Endothelial cell of umbilical vein (primary cell): ENCODE results near the gene PCDH15. TPM values are rescaled to one million over a fixed set of nuclear protein-coding genes. Genes with fewer than 3 reads are reported as not detected.

Experiments used
- BruUV-seq: library from RNA; stranded (reverse); fragments of 400-500 nt; replicated peaks from 2 replicates; lab custom pipeline; 2021; lab: Mats Ljungman, UMichigan
- CTCF ChIA-PET: fragments of 300-600, 350-600 bp; sonication (Branson Sonifier 250); formaldehyde crosslinking; loops from one replicate; lab custom pipeline; 2021; ENCODE audit warnings: antibody characterized with exemption, inconsistent platforms; lab: Charles Lee
- POLR2A ChIA-PET: fragments of 300-600, 350-600 bp; sonication (Branson Sonifier 250); formaldehyde crosslinking; loops from one replicate; lab custom pipeline; 2021; ENCODE audit warnings: antibody characterized with exemption, inconsistent platforms; lab: Charles Lee
- DNase-seq: peaks from one replicate; pipeline ENCODE4 v3.0.0-alpha.2; 2011; ENCODE audit warnings: low read depth, low spot score
- FAIRE-seq: peaks from 2 replicates; lab custom pipeline; 2011; peaks lifted over from hg19 to GRCh38; lab: Jason Lieb, UNC
- H2AFZ ChIP-seq: 2 replicates; pipeline ENCODE4 v1.6.0; 2012; ENCODE audit warnings: low read depth, low read length, control low read depth, inconsistent platforms
- H3K27ac ChIP-seq: 2 replicates; pipeline ENCODE4 v1.5.1; 2011; ENCODE audit warnings: low read depth, mild to moderate bottlenecking, control low read depth, low read length, moderate library complexity; ENCODE audit not compliant: insufficient read depth
- H3K27me3 ChIP-seq, 2 experiments: 2 replicates each; pipeline versions ENCODE4 v1.6.0 to v1.6.1; 2011; ENCODE audit warnings: low read length in 2 of 2, mixed read lengths in 1 of 2; ENCODE audit not compliant: control insufficient read depth in 2 of 2, insufficient read depth in 2 of 2
- H3K36me3 ChIP-seq, 2 experiments: 2 replicates in 1 of 2; 3 replicates in 1 of 2; pipeline ENCODE4 v1.5.1; 2011; ENCODE audit warnings: low read length in 2 of 2, mild to moderate bottlenecking in 1 of 2, moderate library complexity in 1 of 2; ENCODE audit not compliant: control insufficient read depth in 2 of 2, insufficient read depth in 2 of 2; ENCODE audit errors: extremely low read depth in 1 of 2
- H3K4me1 ChIP-seq: 3 replicates; pipeline ENCODE4 v1.5.1; 2011; ENCODE audit warnings: mild to moderate bottlenecking, low read length; ENCODE audit not compliant: control insufficient read depth, insufficient read depth; ENCODE audit errors: extremely low read depth
- H3K4me2 ChIP-seq: 2 replicates; pipeline ENCODE4 v1.6.1; 2011; ENCODE audit warnings: low read length, control low read depth, mixed read lengths; ENCODE audit not compliant: insufficient read depth
- H3K4me3 ChIP-seq, 3 experiments: fragments of 200-600 bp in 1 of 3; sonication (generic), shearing (Covaris generic) in 1 of 3; replicated peaks in 1 of 3; 2 replicates each; pipeline ENCODE4 v1.5.1; 2011 to 2016; ENCODE audit warnings: control low read depth in 3 of 3, low read length in 3 of 3, mild to moderate bottlenecking in 2 of 3, inconsistent platforms in 1 of 3, low read depth in 1 of 3, moderate library complexity in 1 of 3; ENCODE audit not compliant: insufficient read depth in 1 of 3
- H3K79me2 ChIP-seq: 2 replicates; pipeline ENCODE4 v1.6.0; 2012; ENCODE audit warnings: low read length, inconsistent platforms; ENCODE audit not compliant: control insufficient read depth, insufficient read depth
- H3K9ac ChIP-seq: replicated peaks from 2 replicates; pipeline ENCODE3; 2011; ENCODE audit warnings: low read length, control low read depth; ENCODE audit not compliant: insufficient read depth; ENCODE audit errors: extremely low read depth
- H3K9me1 ChIP-seq: replicated peaks from 3 replicates; pipeline ENCODE4 v1.6.0; 2011; ENCODE audit warnings: mild to moderate bottlenecking, low read length; ENCODE audit not compliant: control insufficient read depth, insufficient read depth; ENCODE audit errors: extremely low read depth
- H3K9me3 ChIP-seq: replicated peaks from 2 replicates; pipeline ENCODE4 v1.5.1; 2012; ENCODE audit warnings: low read length, inconsistent platforms; ENCODE audit not compliant: control insufficient read depth, insufficient read depth
- H4K20me1 ChIP-seq: replicated peaks from 2 replicates; pipeline ENCODE3; 2011; ENCODE audit warnings: mild to moderate bottlenecking, low read length; ENCODE audit not compliant: control insufficient read depth, insufficient read depth; ENCODE audit errors: extremely low read depth
- CTCF ChIP-seq, 2 donors: IDR thresholded peaks; 1 replicate in 1 of 2; 2 replicates in 1 of 2; pipeline ENCODE4 v1.5.1; 2011; ENCODE audit warnings: low read length in 2 of 2, mild to moderate bottlenecking in 2 of 2, moderate library complexity in 2 of 2, control low read depth in 1 of 2, inconsistent platforms in 1 of 2, low read depth in 1 of 2; ENCODE audit not compliant: insufficient read depth in 1 of 2; ENCODE audit errors: extremely low read depth in 1 of 2
- EZH2 ChIP-seq: IDR thresholded peaks from 2 replicates; pipeline ENCODE4 v1.6.1; 2012; ENCODE audit warnings: borderline replicate concordance, low read depth, mild to moderate bottlenecking, moderate library complexity, low read length, inconsistent platforms; ENCODE audit not compliant: severe bottlenecking
- FOS ChIP-seq: IDR thresholded peaks from 2 replicates; pipeline ENCODE4 v1.6.1; 2011; ENCODE audit warnings: mild to moderate bottlenecking, low read length, moderate library complexity, borderline replicate concordance; ENCODE audit not compliant: insufficient read depth
- GATA2 ChIP-seq: IDR thresholded peaks from 2 replicates; pipeline ENCODE4 v1.7.0; 2011; ENCODE audit warnings: low read depth, mild to moderate bottlenecking, moderate library complexity, mixed read lengths, low read length; ENCODE audit not compliant: insufficient read length, insufficient read depth
- JUN ChIP-seq: IDR thresholded peaks from 2 replicates; pipeline ENCODE4 v1.6.1; 2011; ENCODE audit warnings: borderline replicate concordance, low read depth; ENCODE audit not compliant: insufficient read length, insufficient read depth
- MYC ChIP-seq: IDR thresholded peaks from one replicate; pipeline ENCODE4 v1.6.1; 2011; ENCODE audit warnings: mild to moderate bottlenecking, low read depth, low read length
- POLR2A ChIP-seq: IDR thresholded peaks from 2 replicates; pipeline ENCODE4 v1.6.1; 2012; ENCODE audit warnings: low read depth, mild to moderate bottlenecking, control low read depth, low read length
- POLR2AphosphoS5 ChIP-seq: IDR thresholded peaks from 2 replicates; pipeline ENCODE4 v1.6.1; 2012; ENCODE audit warnings: low read depth, mild to moderate bottlenecking, control low read depth, low read length, moderate library complexity; ENCODE audit not compliant: insufficient read depth
- dilution Hi-C: fragments of 300-500 bp; cut with MboI; formaldehyde crosslinking; loops from one replicate; pipeline ENCODE4 v1.15.0; 2019; ENCODE audit warnings: low sequenced_read_pairs; ENCODE audit not compliant: extremely low pct_ligation_motif_present
- intact Hi-C: fragments of 100-400 bp; cut with micrococcal nuclease; formaldehyde crosslinking; loops from one replicate; pipeline ENCODE4 v1.10.0; 2022
- polyA plus RNA-seq, 4 experiments: library from polyadenylated mRNA; depleted of rRNA in 3 of 4; stranded (reverse) in 3 of 4; unstranded in 1 of 4; fragments of >200 nt; gene quantifications; 2 replicates each; pipeline versions ENCODE4 v1.2.1 to v1.2.3, GENCODE V29; 2011 to 2012; ENCODE audit warnings: missing spikeins in 1 of 4
- total RNA-seq: library from RNA; stranded (reverse); gene quantifications from 2 replicates; pipeline ENCODE4 v1.2.3, GENCODE V29; 2021
- TF ChIP-seq, protein P1 (sequence below): IDR thresholded peaks from 2 replicates; pipeline ENCODE4 v1.6.1; 2011; ENCODE audit not compliant: insufficient read depth, insufficient read length

Gene PCDH15
- total and polyA plus RNA-seq, 2 donors (not counting 3 experiments of a cell fraction or from before 2014, with no cell fraction given), result 0.04 TPM; not detected in 1

DNA sequence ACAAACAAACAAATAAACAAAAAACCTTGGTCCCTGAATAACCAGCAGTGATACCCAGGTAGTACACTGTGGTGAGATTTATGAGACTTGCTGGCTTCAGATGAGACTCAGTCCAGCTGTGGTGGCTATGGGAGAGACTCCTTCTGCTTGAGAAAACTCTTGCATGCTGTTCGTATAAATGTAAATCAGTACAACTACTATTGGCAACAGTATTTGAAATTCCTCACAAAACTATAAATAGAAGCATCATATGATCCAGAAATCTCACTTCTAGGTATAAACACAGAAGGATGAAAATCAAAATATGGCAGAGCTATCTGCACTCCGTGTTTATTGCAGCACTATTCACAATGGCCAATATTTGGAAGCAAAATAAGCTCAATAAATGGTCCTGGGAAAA lies 692.1 kb downstream of the PCDH15 start:
- no peak overlapping the region for H3K9ac ChIP-seq
- H3K27me3 ChIP-seq, result no peaks in the 10 kb centered on the region
- dilution Hi-C loops (no loop called here), intact Hi-C loops (no loop called here)
- no peak for FAIRE-seq
- no peaks in the 10 kb centered on the region for H3K79me2 ChIP-seq
- CTCF ChIA-PET, result no interaction called here
- no TSS peak for BruUV-seq
- H3K4me3 ChIP-seq, result no peak overlapping the region
- H3K4me2 ChIP-seq, result no peak overlapping the region
- H3K36me3 ChIP-seq, result no peaks in the 10 kb centered on the region
- no peaks in the 10 kb centered on the region for H3K9me3 ChIP-seq
- H4K20me1 ChIP-seq, result no peaks in the 10 kb centered on the region
- POLR2A ChIA-PET, result no interaction called here
- H2AFZ ChIP-seq, result no peak overlapping the region
- TF ChIP-seq CTCF (IDR thresholded peaks at IDR 0.05; ENCODE audit: extremely low read depth in 1 of 2, insufficient read depth in 1 of 2, low read depth in 1 of 2, low read length in 2 of 2), result no peak
- no peak for TF ChIP-seq MYC
- TF ChIP-seq, protein P1, sequence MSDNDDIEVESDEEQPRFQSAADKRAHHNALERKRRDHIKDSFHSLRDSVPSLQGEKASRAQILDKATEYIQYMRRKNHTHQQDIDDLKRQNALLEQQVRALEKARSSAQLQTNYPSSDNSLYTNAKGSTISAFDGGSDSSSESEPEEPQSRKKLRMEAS, result no peak
- TF ChIP-seq GATA2, result no peak
- TF ChIP-seq POLR2A, result no peak
- TF ChIP-seq EZH2, result no peak
- no peak for TF ChIP-seq FOS
- no peak for TF ChIP-seq JUN
- no peak for TF ChIP-seq POLR2AphosphoS5
- H3K9me1 ChIP-seq, result no peaks in the 10 kb centered on the region
- DNase-seq, result no peak
- no peaks in the 10 kb centered on the region for H3K4me1 ChIP-seq
- no peak overlapping the region for H3K27ac ChIP-seq
